GM18907 (cell line): ENCODE results near the gene NSD1.
A peak's percentile ranks its signal among the peaks of the same experiment; 100 is the strongest.
"Not testable (repeated sequence)": the region's sequence is repeated elsewhere in the genome, so short reads cannot be mapped to it uniquely, and the experiment has no call there.

ENCODE experiments used
- ATAC-seq: cut with Tn5 transposase; IDR thresholded peaks from one replicate; pipeline ENCODE4 v1.9.1; 2021; ENCODE audit warnings: mild to moderate bottlenecking, moderate library complexity; ENCODE audit not compliant: unreplicated experiment

The NSD1 gene

GRCh38 chr5:177306103-177306640, 172.6 kb downstream of the NSD1 start:
- not testable (repeated sequence) for ATAC-seq

- ATAC-seq: no peak
These were observed 173.3 kb downstream of the NSD1 start for GRCh38 chr5:177306674-177307543.

- ATAC-seq: no peak
These were observed 174.2 kb downstream of the NSD1 start for GRCh38 chr5:177307544-177308363.

- ATAC-seq: no peak
These were observed 175.2 kb downstream of the NSD1 start for GRCh38 chr5:177308740-177309139.

GRCh38 chr5:177309351-177310191, 176.0 kb downstream of the NSD1 start:
- ATAC-seq: no peak

DNA sequence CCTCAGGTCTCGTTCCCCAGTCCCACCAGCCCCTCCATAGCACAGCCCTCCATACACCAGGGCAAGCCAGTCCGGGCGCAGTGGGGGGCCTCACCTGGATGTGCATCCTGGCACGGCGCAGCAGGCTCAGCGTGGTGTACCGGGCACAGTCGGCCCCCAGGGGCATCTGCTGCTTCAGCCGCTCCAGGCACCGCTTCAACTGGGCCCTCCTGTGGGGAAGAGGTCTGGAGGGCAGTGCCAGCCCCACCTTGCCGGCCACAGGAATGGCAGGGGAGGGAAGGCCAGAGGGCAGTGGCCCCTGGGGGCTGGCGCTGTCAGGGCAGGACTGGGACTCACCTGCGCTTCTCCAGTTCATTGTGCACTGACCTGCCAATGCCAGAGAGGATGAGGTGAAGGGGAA, 176.8 kb downstream of the NSD1 start:
- ATAC-seq: no peak

GRCh38 chr5:177310757-177311391, 177.3 kb downstream of the NSD1 start:
- no peak for ATAC-seq

DNA sequence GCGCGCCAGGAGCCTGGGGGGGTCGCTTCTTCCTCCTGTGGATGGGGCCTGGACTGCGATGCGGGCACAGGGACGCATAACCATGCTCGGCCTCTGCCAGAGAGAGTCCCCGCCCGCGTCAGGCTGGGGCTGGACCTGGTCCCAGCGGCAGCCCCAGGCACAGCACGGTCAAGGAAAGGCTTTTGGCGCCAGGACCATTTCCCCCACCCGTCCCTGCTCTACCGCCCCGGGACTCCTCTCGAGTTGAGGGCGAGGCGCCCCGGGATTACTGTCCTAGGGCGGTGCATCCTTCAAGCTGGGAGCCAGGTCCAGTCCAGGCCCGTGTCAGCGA, 177.8 kb downstream of the NSD1 start:
- peak; percentile 2 for ATAC-seq

GRCh38 chr5:177311723-177312648, 178.4 kb downstream of the NSD1 start, which contains the start of gene MXD3:
Gene MXD3, minus strand, starts transcription at chr5:177311898. Its CDS starts 68 bp downstream, at chr5:177311830.
- ATAC-seq: peak; percentile 76

GRCh38 chr5:177312649-177313181, 179.1 kb downstream of the NSD1 start:
- peak; percentile 24 for ATAC-seq

DNA sequence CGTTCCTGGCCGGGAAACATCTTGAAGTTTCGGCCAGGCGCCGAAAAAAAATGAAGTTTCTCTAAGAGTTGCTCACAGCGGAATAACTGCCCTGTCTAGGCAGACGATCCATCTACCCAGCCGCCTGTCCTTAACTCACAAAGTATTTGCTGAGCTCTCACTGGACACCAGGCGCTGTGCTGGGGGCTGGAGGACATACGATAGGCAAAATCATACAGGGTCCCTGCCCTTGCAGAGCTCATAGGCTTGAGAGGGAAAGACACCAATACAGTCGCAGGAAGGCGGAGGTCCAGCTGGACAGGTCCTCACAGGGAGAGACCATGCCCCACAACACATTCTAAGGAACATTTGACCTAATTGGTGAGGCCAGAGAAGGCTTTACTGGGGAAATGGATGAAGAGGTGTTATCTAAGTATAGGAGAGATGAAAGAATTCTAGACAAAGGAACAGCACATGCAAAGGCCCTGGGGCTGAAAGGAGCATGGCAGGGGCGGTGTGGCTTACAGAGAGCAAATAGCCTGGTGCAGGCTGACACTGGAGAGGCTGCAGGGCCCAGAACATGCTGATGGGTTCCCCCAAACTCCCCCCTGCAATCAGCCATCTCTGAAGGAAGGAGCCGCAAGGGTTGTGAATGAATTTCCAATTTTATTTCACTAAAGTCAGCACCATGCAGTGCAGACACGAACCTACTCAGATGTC, 180.1 kb downstream of the NSD1 start:
- no peak for ATAC-seq

- ATAC-seq: no peak
These were observed 181.1 kb downstream of the NSD1 start for GRCh38 chr5:177314376-177315342.

GRCh38 chr5:177315411-177315810, 181.8 kb downstream of the NSD1 start:
- no peak for ATAC-seq

DNA sequence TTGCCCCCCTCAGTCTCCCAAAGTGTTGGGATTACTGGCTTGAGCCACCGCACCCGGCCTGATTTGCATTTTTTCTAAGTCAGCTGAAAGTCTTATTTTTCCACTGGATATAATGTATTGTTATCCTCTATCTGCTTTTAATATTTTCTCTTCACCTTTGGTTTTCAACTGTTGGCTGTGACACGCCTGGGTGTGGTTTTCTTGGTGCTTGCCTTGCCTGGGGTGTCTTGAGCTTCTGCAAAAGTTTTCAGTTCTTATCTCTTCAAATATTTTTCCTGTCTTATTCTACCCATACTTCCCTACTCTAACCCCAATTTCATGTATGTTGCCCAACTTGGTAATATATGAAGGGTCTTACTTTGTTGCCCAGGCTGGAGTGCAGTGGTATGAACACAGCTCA, 182.4 kb downstream of the NSD1 start:
- ATAC-seq: no peak

DNA sequence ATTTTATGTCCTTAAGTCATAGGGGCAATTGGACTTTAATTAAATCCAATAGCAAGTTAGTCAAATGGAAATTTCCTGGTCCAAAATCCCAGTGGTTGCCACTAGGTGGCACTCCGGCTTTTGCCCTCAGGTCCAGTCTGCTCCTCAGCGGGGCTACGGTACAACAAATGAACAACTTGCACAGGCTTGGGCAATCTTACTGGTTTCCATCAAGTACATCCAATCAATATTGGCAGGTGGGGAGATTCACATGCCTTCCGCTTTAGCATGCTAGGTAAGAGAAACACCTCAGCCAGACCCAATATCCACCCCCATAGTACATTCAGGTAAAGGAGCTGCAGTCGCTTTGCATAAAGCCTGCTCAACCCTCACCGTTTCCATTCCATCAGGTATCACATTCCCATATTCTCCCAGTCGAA, 184.4 kb downstream of the NSD1 start:
- no peak for ATAC-seq

DNA sequence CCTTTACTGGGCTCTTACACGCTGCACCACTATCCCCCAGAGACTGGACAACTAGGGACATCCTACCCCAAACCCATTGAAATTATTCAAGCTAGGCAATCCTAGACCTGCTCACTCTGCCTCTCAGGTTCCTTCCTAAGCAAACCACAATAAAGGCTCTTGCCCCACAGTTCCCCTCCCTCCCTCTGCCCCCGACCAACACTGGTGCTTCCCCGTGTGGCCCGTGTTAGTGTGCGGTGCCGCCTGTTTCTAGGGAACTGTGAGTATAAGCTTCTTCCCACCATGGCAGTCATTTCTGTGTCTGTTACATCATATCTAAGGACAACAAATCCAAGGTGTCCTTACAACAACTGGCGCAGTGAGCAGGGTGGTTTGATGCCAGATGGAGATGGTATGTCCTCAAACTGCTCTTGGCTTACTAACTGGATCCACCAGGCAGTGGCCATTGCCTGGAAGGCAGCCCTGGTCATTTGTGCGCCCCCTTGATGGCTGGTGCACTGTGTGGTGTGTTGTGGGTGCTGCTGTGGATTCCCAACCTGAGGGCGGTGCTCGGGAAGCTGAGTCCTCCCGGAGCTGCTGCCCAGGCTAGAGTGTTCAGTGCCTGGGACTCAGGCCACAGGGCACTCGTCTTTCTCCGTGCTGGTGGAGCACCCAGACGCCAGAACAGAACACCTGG, 186.5 kb downstream of the NSD1 start:
- no peak for ATAC-seq

GRCh38 chr5:177320879-177321278, 187.3 kb downstream of the NSD1 start:
- no peak for ATAC-seq
